Nephron progenitor cell (in vitro differentiated cells): ENCODE data around the gene ELOVL7.
A peak's percentile ranks its signal among the peaks of the same experiment; 100 is the strongest.
"Not testable (repeated sequence)": the region's sequence is repeated elsewhere in the genome, so short reads cannot be mapped to it uniquely, and the experiment has no call there.

Experiments used
- DNase-seq: peaks from one replicate; pipeline ENCODE4 v3.0.0; 2021
- H3K27ac Mint-ChIP-seq: 2 replicates; pipeline ENCODE4 v1.8.0; 2021; ENCODE audit warnings: mild to moderate bottlenecking, moderate library complexity, mixed read lengths
- H3K27me3 Mint-ChIP-seq: 2 replicates; pipeline ENCODE4 v1.8.0; 2021; ENCODE audit warnings: mild to moderate bottlenecking, low read depth, mixed read lengths; ENCODE audit not compliant: poor library complexity
- H3K36me3 Mint-ChIP-seq: 2 replicates; pipeline ENCODE4 v1.8.0; 2021; ENCODE audit warnings: low read depth, mixed read lengths
- H3K4me1 Mint-ChIP-seq: 2 replicates; pipeline ENCODE4 v1.8.0; 2021; ENCODE audit warnings: mixed read lengths
- H3K4me3 Mint-ChIP-seq: 2 replicates; pipeline ENCODE4 v1.8.0; 2021; ENCODE audit warnings: mild to moderate bottlenecking, moderate library complexity, mixed read lengths
- H3K9me3 Mint-ChIP-seq: 2 replicates; pipeline ENCODE4 v1.8.0; 2021; ENCODE audit warnings: mild to moderate bottlenecking, moderate library complexity, mixed read lengths
- CTCF ChIP-seq: fragments of 200-600 bp; sonication (generic); IDR thresholded peaks from 2 replicates; pipeline ENCODE4 v1.5.0; 2021; ENCODE audit warnings: antibody characterized with exemption

Gene ELOVL7

GRCh38 chr5:60797482-60798153 lies 46.5 kb downstream of the ELOVL7 start:
- DNase-seq: no peak
- Mint-ChIP-seq H3K4me3 (no peak overlapping the region), H3K27me3 (peaks cover 5% of the 10 kb centered on the region), H3K27ac (no peak overlapping the region), H3K4me1 (no peaks in the 10 kb centered on the region), H3K9me3 (no peaks in the 10 kb centered on the region), H3K36me3 (no peaks in the 10 kb centered on the region)
- TF ChIP-seq CTCF: no peak

GRCh38 chr5:60795424-60795950 lies 48.6 kb downstream of the ELOVL7 start:
- H3K4me3 Mint-ChIP-seq: not testable (repeated sequence)

GRCh38 chr5:60794691-60795090 lies 49.4 kb downstream of the ELOVL7 start:
- no peaks in the 10 kb centered on the region for H3K36me3 Mint-ChIP-seq
- TF ChIP-seq CTCF: no peak
- no peak overlapping the region for H3K27ac Mint-ChIP-seq

More at GRCh38 chr5:60795424-60795950, 48.6 kb downstream of the ELOVL7 start:
- H3K36me3 Mint-ChIP-seq, DNase-seq, H3K9me3 Mint-ChIP-seq, H3K4me1 Mint-ChIP-seq, H3K27me3 Mint-ChIP-seq: not testable (repeated sequence)
- H3K27ac Mint-ChIP-seq: peak overlapping the region; percentile 26

GRCh38 chr5:60792438-60792837 lies 51.6 kb downstream of the ELOVL7 start:
- no peak for TF ChIP-seq CTCF
- no peaks in the 10 kb centered on the region for H3K9me3 Mint-ChIP-seq
- no peak overlapping the region for H3K27ac Mint-ChIP-seq
- H3K36me3 Mint-ChIP-seq: no peaks in the 10 kb centered on the region
- DNase-seq: no peak
- no peak overlapping the region for H3K4me3 Mint-ChIP-seq
- H3K4me1 Mint-ChIP-seq: no peaks in the 10 kb centered on the region
- peaks cover 8% of the 10 kb centered on the region for H3K27me3 Mint-ChIP-seq

More at GRCh38 chr5:60794691-60795090, 49.4 kb downstream of the ELOVL7 start:
- H3K9me3 Mint-ChIP-seq: no peaks in the 10 kb centered on the region
- H3K4me1 Mint-ChIP-seq: no peaks in the 10 kb centered on the region
- H3K27me3 Mint-ChIP-seq: peaks cover 7% of the 10 kb centered on the region
- no peak for DNase-seq
- H3K4me3 Mint-ChIP-seq: no peak overlapping the region

GRCh38 chr5:60789551-60789950 lies 54.5 kb downstream of the ELOVL7 start:
- Mint-ChIP-seq H3K27me3 (peaks cover 5% of the 10 kb centered on the region), H3K4me1 (no peaks in the 10 kb centered on the region), H3K27ac (no peak overlapping the region), H3K4me3 (no peak overlapping the region), H3K9me3 (no peaks in the 10 kb centered on the region), H3K36me3 (no peaks in the 10 kb centered on the region)
- no peak for DNase-seq
- TF ChIP-seq CTCF: no peak

- no peak overlapping the region for H3K27ac Mint-ChIP-seq
- H3K4me1 Mint-ChIP-seq: no peaks in the 10 kb centered on the region
- H3K36me3 Mint-ChIP-seq: no peaks in the 10 kb centered on the region
- peaks cover 5% of the 10 kb centered on the region for H3K27me3 Mint-ChIP-seq
- TF ChIP-seq CTCF: no peak
- DNase-seq: no peak
- H3K9me3 Mint-ChIP-seq: no peaks in the 10 kb centered on the region
- H3K4me3 Mint-ChIP-seq: no peak overlapping the region
Measured at GRCh38 chr5:60788863-60789513, 55.1 kb downstream of the ELOVL7 start.
